Activated CD4-positive, alpha-beta T cell treated with anti-CD3 and anti-CD28 coated beads, Interleukin-2, amount 50 U/mL, for 48 hours (primary cell): Measurements from ENCODE around the gene MAT1A.
"Not testable (repeated sequence)": the region's sequence is repeated elsewhere in the genome, so short reads cannot be mapped to it uniquely, and the experiment has no call there.

ENCODE experiments used
- DNase-seq, 2 experiments: peaks; one replicate each; pipeline ENCODE4 v3.0.0-alpha.2; 2020

Gene MAT1A

GRCh38 chr10:80289451-80290287 is at the start of gene MAT1A:
MAT1A (minus strand) TSS chr10:80289658; CDS start chr10:80289423, 235 bp downstream.
- DNase-seq = no peak

- no peak for DNase-seq
Measured at GRCh38 chr10:80333983-80334382, 44.5 kb upstream of the MAT1A start.

DNA sequence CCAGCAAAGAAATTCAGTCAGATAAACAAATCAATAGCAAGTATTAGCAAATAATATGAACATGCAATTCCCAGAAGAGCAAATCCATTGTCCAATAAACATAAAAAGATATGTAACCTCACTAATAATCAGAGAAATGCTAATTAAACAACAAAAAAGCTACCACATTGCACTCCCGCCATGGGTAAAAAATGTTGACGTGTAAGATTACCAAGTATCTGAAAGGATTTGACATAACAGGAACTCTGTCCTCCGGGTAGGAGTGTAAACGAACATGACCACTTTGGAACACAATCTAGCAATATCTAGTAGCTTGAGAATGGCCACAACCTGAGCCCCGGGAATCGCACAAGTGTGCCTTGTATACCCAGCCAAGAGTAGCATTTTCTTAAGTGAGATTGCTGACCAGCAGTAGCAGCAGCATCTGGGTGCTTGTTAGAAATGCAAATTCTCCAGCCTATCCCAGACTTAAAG is 35.5 kb upstream of the MAT1A start:
- no peak for DNase-seq

- DNase-seq = no peak
Measured at GRCh38 chr10:80324086-80324485, 34.6 kb upstream of the MAT1A start.

- DNase-seq = no peak
Measured at GRCh38 chr10:80323311-80323710, 33.9 kb upstream of the MAT1A start.

- no peak for DNase-seq
Measured at GRCh38 chr10:80322711-80323110, 33.3 kb upstream of the MAT1A start.

- DNase-seq = no peak
Measured at GRCh38 chr10:80322158-80322557, 32.7 kb upstream of the MAT1A start.

- no peak for DNase-seq
Measured at GRCh38 chr10:80321183-80321582, 31.7 kb upstream of the MAT1A start.

DNA sequence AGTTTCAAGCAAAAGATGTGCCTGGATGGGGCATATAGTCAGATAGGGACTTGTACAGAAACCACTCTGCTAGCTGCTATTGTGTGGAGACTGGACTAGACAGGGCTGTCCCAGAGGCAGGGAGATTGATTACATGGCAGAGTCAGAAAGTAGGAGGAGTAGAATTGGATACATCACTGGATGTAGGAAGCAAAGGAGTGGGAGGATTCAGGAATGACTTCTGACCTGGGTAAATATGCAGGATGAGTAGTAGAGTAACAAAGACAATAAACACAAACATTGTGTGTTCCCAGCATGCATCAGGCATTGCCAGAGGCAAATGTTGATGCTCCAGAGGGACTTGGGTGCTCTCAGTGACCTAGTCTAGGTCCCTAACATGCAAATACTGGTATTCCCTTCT is 30.9 kb upstream of the MAT1A start:
- no peak for DNase-seq

DNA sequence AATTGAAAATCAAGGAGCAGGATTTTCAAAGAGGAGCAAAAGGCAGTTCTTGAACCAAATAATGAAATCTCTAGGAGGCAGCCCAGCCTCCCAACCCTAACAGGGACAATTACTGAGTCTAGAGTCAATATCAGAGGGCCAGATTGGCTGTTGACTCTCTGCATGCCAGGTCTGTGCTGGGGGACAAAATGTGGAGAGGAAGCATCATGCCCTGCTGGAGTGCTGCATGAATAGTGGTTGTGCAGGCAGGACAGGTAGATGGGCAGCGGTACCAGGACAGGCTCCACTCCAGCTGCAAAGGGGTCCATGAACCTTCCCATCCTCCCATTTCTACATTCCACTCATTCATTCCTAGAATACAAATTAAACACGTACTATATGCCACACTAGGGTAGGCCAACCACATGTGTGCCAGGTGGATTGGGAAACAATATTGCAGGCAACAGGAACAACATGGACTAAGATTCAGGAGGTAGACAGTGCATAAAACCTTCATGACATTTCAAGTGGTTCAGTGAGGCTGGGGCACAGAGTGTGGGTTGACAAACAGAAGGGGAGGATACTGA is 30.4 kb upstream of the MAT1A start:
- no peak for DNase-seq

DNA sequence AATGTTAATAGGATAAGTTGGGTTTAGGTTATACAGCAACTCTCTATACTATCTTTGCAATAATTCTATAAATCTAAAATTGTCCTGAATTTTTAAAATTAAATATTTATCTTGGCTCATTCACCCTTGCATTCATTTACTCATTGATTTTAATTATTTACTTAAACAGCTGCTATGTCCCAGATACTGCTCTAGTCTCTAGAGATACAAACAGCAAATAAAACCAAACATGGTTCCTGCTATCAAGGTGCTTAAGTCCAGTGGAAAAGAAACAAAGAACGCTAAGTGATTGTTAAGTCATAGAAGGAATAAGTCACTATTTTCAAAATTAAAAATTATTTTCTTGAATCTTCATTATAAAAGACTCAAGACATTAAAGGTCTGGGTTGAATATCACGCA is 29.9 kb upstream of the MAT1A start:
- DNase-seq = no peak

GRCh38 chr10:80318742-80319141 is 29.3 kb upstream of the MAT1A start:
- DNase-seq = no peak

DNA sequence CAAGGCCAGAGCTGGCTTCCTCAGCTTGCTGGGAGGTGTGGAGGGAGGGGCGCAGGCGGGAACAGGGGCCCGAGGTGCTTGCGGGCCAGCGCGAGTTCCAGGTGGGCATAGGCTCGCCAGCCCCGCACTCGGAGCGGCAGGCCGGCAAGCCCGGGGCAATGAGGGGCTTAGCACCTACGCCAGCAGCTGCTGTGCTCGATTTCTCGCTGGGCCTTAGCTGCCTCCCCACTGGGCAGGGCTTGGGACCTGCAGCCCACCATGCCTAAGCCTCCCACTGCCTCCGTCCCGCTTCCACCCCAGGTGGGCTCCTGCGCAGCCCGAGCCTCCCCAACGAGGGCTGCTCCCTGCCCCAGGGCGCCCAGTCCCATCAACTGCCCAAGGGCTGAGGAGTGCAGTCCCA is 25.9 kb upstream of the MAT1A start:
- DNase-seq = no peak

DNA sequence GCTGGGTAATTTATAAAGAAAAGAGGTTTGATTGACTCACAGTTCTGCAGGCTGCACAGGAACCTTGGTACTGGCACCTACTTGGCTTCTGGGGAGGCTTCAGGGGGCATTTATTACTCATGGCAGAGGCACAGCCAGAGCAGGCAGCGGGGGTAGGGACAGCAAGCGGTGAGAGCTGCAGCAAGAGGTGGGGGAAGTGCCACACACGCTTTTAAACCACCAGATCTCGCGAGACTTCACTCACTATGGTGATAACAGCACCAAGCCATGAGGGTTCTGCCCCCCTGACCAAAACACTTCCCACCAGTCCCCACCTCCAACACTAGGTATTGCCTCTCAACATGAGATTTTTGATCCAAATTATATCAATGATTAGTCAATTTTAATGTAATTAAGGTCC is 24.1 kb upstream of the MAT1A start:
- DNase-seq = no peak

- not testable (repeated sequence) for DNase-seq
Measured at GRCh38 chr10:80305989-80306388, 16.5 kb upstream of the MAT1A start.

DNA sequence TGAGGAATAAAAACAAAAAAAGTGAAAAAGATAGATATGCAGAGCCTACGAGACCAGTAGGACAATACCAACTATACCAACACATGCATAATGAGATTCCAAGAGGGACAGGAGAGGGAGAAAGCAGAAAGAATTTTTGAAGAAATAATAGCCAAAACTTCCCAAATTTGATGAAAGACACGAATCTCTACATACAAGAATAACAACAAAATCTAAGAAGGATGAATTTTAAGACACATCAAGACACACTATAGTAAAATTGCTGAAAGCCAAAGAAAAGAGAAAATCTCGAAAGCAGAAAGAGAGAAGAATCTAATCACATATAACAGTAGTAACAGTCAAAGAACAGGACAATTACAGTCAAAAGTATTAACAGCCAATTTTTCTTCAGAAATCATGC is 7.5 kb upstream of the MAT1A start:
- no peak for DNase-seq

GRCh38 chr10:80292607-80293239 is 3.3 kb upstream of the MAT1A start:
- no peak for DNase-seq

DNA sequence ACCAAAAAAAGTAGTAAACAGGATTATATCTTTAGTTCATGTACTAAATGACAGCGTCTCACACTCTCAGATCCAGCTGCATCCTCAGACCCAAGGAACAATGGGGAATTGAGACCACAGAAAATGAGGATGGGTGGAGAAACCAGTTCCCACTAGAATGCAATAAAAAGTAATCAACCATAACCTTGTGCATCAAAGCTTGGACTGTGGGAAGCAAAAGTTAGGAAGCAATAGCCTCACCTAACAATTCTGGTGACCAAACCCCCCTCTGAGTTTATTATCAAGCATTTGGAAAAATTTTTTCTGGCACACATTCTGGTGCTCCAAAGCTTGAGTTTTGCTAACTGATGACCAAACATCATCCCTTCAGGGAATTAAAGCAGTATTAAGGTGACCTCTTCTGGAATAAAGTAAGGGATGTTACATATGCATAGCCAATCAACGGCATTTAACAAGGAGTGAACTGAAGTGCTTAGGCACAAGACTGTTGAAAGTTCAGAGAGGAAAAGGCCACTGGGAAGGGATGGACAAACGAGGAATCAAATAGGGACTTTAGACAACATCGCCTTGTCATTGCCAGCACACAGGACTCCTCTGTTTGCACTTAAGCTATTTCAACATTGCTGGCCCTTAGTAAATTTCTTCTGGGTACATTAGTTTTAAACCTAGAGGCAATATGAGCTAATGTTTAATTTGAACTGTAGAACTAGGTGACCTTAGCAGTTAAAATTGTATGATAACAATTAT is 1.2 kb upstream of the MAT1A start:
- no peak for DNase-seq

- no peak for DNase-seq
Measured at GRCh38 chr10:80288849-80289248, 609 bp downstream of the MAT1A start.

DNA sequence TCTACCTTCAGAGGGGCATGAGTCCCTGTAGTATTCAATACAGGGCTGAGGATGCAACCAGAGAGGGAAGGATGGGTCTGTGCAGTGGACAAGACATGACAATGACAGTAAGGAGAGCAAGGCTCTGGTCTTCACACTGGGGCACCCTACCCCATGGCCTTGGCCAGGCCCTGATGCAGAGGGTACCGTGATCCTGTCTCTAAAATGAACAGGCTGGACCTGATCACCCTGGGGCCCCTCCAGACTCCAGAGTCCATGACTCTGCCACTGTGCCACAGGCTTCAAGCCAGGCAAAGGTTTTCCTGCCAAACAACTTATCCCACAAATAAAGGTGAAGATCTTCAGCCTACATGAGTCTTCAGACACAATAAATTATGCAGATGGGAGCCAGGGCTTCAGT is 4.9 kb downstream of the MAT1A start:
- no peak for DNase-seq

- no peak for DNase-seq
Measured at GRCh38 chr10:80283536-80284199, 5.8 kb downstream of the MAT1A start.

DNA sequence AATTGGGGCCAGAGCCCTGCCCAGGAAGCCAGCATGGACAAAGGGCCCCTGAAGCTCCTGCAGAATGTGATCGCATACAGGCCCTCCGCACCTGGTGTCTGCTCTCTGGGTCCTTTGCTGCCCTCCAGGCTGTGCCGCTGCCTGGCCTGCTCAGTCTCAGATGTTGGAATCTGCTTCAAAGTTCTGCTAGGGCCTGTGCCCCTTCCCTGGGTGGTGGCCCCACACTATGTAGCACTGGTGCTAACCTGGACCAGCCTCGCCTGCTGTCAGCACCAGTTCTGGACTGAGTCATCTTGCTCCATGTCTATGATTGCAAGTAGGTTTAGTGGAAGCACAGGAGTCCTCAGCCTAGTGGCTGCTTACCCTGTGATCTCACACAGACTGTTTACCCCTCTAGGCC is 6.3 kb downstream of the MAT1A start:
- DNase-seq = no peak
